GM19351 (cell line): ENCODE data around the gene MAML2.

Experiments used
- ATAC-seq: cut with Tn5 transposase; IDR thresholded peaks from one replicate; pipeline ENCODE4 v1.9.1; 2021; ENCODE audit warnings: mild to moderate bottlenecking, moderate library complexity; ENCODE audit not compliant: unreplicated experiment

The MAML2 gene

DNA sequence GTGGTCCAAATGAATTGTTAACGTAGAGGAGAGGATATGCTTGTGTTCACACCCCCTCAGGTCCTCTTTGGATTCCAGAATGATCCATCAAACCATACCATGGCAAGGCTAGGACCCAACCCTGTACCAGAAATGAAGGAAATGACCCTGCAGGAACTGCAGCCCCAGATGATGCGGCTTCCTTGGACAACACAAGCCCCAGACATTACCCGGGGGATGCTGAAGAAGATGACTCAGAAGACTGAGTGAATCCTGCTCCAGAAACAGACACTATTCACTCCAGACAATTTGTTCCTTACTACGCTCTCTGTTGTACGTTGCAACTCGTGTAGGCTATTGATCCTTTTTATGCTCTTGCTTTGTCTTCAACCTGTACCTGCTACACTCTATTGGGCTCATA lies 403.9 kb downstream of the MAML2 start:
- no peak for ATAC-seq

DNA sequence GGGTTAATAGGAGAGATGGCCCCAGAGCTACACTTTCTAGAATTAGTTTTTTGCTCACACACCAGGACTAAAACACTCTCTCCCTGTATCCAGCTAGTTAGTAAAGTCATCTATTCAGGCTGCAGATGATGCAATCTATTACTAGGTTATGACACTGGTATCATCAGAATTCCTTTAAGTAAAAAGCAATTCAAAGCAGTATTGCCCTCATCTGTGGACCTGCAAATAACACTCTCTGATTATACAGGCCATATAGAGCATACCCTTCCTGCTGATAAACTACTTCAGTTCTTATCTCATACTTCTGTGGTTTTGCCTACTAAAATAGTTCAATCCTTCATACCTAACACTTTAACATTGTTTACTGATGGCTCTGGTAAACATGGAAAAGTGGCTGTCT lies 405.6 kb downstream of the MAML2 start:
- ATAC-seq: no peak

DNA sequence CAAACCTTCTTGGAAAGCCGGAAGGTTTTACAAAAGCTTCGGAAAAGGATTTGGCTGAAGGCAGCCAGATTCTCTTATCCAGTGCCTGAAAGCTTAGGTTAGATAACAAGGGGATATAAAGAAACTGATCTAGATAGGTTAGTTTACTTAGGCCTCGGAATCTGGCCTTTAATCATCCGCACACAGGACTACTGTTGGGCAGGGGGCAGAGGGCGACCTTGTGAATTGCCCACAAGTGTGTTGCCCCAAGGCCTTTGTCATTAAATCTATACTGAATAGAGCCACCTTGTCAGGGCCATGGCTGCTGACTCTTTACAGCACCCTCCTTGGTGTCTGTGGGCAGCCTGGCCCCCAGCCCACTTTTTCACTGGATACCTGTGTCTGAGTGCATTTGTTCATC lies 409.4 kb downstream of the MAML2 start:
- ATAC-seq: no peak

DNA sequence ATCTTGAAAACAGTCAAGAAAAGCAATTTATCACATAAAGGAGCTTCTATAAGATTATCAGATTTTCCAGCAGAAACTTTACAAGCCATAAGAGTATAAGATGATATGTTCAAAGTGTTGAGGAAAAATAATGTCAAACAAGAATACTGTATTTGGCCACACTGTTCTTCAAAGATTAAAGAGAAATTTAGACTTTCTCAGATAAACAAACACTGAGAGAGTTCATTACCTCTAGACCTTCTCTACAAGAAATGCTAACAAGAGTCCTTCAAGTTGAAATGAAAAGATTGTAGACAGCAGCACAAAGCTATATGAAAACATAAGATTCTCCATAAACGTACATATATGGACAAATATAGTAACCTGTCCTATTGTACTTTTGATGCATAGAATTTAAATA lies 411.1 kb downstream of the MAML2 start:
- no peak for ATAC-seq

DNA sequence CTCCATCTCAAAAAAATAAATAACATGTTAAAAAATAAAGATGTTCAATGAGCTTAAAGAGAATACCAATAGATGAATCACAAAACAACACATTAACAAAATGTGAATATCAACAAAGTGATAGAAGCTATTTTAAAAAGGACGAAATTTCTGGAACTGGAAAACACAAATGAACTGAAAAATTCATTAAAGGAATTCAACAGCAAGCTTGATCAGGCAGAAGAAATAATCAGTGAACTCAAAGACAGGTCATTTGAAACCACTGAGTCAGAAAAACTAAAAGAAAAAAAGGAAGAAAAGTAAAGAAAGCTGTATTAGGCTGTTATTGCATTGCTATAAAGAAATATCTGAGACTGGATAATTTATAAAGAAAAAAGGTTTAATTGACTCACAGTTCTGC lies 412.0 kb downstream of the MAML2 start:
- ATAC-seq: no peak

DNA sequence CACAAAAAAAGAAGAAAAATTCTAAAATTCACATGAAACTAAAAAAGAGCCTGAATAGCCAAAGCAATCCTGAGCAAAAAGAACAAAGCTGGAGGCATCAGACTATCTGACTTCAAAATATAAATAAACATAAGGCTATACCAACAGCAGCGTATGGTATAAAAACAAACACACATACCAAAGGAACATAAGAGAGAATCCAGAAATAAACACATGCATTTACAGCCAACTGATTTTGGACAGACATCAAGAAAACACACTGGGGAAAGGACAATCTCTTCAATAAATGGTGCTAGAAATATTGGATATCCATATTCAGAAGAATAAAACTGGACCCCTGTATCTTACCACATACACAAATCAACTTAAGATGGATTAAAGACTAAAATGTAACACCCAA lies 416.3 kb downstream of the MAML2 start:
- ATAC-seq: no peak
